HG03342 (cell line): ENCODE measurements around the gene ALG12.
"Not testable (repeated sequence)": the region's sequence is repeated elsewhere in the genome, so short reads cannot be mapped to it uniquely, and the experiment has no call there.

Experiments
- ATAC-seq: cut with Tn5 transposase; IDR thresholded peaks from one replicate; pipeline ENCODE4 v1.9.1; 2021; ENCODE audit warnings: mild to moderate bottlenecking, moderate library complexity; ENCODE audit not compliant: unreplicated experiment

The ALG12 gene

DNA sequence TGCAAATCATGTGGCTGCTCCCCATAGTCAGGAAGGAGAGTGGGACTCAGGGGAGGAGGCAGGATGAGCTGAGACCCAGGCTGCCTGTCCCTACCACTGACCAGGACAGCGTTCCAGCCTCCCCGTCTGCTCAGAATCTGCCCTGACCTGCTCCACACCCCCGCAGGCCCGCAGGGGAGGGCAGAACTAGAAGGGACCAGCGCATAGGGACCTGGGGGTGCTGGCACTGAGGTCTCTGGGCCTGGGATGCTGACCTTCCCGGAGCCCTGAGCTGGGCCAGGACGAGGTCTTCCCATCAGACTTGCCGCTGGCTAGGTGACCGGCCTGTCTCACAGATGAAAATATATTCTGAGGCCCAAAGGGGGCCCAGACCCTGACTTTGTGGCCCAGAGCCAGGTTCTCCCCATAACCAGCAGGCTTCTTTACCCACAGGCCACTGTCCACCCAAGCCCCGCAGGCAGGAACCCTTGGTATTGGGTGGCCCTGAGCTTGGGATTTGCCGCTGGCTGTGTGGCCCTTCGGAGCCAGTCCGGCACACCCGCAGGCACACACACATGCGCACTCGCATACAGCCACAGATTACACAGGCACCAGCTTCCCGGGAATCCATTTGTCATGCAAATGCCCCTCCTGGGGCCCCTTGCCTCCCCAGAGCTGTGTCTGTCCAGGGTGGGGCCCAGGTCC lies 28.5 kb upstream of the ALG12 start:
- no peak for ATAC-seq

DNA sequence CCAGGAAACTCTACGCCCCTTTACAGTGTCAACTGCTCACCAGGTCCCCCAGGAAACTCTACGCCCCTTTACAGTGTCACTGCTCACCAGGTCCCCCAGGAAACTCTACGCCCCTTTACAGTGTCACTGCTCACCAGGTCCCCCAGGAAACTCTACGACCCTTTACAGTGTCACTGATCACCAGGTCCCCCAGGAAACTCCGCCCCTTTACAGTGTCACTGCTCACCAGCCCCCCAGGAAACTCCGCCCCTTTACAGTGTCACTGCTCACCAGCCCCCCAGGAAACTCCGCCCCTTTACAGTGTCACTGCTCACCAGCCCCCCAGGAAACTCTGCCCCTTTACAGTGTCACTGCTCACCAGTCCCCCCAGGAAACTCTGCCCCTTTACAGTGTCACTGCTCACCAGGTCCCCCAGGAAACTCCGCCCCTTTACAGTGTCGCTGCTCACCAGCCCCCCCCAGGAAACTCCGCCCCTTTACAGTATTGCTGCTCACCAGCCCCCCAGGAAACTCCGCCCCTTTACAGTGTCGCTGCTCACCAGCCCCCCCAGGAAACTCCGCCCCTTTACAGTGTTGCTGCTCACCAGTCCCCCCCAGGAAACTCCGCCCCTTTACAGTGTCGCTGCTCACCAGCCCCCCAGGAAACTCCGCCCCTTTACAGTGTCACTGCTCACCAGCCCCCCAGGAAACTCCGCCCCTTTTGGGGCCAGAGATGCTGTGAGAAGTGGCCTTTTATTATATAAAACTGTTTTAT lies 27.0 kb upstream of the ALG12 start:
- ATAC-seq = not testable (repeated sequence)

DNA sequence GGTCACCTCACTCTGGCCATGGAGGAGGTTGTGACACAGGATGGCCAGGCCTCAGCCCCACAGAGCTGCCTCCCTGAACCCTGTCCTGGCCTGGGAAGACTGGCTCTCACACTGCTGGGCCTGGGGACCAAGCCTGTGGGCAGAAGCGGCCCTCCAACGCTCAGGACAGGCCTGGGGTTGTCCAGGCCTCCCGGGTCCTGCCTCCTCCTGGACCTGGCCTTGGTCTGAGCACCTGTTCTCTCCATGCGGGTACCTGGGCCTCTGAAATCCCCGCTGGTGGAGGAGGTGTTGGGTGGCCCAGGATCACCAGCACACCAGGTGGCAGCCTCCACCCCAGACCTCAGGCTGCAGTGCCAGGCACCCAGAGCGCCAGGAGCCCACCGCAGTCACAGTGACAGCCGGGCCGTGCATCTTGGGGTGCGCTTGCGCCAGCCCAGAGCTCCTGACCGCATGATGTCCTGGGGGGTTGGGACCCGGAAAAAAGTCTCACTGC lies 26.2 kb upstream of the ALG12 start:
- ATAC-seq = no peak

DNA sequence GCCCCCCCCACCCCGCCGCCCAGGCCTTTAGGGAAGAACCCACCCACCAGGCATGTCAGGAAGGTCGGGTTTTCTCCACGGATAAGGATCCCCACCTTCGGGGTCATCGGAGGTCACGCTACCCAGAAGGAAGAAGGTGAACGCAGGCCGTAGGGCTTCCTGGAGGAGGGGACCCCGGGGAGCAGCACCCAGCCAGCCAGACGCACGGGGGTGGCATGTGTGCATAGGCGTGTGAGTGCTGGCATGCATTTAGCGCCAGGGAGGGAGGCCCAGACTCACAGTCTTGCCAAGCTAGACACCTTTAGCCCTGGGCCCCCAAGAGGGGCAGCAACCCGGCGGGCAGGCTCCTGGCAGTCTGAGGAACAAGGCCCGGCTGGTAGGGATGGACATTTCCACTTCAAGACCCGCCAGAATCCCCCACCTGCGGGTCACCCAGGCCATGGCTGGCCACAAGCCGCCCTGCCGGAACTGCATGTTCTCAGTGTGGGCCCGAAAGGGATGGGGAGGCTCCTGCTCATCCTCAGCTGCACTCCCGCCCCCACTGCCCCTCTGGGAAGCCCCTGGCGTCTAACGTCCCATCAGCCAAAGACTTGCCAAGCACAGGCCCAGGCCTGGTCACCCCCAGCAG lies 25.6 kb upstream of the ALG12 start:
- ATAC-seq = no peak

DNA sequence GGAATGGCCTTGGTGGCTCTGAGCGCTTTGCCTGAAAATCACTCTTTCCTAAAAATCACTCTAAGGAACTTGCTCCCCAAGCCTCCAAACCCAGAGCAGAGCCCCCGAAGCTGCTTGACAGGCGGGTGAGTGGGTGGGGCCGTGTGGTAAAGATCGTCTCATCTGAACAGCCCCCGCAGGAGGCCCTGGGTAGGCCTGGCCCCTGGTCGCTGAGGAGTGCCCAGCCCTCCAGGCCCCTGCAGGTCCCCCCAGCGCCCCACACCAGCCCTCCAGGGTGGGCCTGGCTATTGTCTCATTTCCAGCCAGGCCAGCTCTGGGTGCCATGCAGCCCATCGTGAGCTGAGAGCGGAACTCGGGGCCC lies 25.1 kb upstream of the ALG12 start:
- ATAC-seq = no peak

DNA sequence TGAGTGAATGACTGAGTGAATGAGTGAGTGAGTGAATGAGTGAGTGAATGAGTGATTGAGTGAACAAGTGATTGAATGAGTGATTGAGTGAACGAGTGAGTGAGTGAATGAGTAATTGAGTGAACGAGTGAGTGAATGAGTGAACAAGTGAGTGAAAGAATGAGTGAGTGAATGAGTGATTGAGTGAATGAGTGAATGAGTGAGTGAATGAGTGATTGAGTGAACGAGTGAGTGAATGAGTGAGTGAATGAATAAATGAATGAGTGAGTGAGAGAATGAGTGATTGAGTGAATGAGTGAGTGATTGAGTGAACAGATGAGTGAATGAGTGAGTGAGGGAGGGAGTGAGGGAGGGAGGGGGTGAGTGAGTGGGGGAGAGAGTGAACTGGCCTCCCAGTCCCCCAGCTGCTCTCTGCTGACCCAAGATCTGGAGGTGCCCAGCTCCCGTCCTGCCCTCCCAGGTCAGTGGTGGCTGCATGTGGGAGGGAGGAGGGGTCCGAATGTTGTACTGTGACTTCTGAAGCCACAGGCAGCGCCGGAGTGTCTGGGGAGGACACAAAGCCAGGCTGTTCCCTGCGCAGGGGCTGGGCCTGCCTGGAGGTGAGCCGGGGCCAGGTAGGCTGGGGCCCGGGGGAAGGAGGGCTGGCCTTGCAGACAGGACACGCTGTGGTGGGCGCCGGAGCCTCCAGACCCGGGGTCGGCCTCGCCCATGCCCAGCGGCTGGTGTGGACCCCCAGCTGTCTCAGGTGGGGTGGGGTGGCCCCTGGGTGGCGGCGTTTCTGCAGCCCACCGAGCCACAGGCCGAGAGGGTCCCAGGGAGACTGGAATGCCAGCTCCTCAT lies 24.5 kb upstream of the ALG12 start:
- ATAC-seq = no peak

DNA sequence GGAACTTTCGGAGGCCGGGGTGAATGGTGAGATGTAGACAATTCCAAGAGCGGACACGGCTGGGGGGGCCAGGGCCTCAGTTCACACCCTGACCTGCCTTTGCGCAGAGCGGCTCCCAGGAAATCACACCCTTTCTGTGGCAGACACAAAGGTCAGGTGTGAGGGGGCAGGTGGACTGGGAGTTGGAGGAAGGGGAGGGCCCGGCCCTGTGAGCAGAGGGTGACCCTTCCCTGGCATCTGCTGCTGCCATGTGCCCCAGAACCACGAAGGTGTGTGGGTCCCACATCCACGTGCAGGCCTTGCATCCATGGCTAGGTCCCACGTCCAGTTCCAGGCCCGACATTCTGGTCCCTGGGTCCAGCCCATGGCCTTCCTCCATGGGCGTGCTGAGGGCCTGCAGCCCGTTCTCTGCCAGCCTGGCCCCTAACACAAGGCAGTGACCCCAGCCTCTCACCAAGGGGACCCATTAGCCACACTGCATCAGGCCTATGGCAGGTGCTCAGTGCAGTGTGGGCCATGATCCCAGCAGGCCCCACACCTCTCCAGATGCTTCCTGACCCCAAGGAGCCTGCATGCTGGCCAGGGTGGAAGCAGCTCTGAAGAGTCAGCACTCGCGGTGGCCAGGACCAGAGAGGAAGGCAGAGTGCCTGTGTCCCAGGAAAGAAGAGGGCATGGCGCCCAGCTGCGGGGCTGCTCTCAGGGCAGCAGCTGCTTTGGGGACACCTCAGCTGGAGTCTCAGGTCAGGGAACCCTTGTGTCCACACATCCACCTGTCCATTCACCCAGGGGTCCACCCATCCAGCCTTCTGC lies 23.5 kb upstream of the ALG12 start:
- ATAC-seq = no peak

DNA sequence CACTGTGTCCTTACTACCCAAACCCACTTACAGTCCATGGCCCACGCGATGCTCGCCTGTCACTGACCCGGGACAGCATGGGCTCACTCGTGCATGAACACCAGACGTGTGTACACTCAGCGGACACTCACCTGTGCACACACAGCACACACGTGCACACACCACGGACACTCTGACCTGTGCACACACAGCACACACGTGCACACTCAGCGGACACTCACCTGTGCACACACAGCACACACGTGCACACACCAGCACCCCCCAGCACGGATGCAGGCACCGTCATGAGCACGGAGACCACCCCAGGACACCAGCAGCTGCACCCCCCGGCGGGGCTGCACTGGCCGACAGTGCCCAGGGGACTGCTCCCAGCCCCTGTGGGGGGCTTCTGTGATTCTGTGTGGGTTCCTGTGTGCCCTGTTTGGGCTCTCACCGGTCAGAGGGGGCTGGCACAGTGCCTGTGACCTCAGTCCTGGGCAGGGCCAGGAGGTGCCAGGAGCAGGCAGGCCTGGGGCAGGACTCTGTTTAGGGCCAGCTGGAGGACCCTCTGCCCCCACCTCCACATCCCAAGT lies 20.4 kb upstream of the ALG12 start:
- ATAC-seq = no peak

DNA sequence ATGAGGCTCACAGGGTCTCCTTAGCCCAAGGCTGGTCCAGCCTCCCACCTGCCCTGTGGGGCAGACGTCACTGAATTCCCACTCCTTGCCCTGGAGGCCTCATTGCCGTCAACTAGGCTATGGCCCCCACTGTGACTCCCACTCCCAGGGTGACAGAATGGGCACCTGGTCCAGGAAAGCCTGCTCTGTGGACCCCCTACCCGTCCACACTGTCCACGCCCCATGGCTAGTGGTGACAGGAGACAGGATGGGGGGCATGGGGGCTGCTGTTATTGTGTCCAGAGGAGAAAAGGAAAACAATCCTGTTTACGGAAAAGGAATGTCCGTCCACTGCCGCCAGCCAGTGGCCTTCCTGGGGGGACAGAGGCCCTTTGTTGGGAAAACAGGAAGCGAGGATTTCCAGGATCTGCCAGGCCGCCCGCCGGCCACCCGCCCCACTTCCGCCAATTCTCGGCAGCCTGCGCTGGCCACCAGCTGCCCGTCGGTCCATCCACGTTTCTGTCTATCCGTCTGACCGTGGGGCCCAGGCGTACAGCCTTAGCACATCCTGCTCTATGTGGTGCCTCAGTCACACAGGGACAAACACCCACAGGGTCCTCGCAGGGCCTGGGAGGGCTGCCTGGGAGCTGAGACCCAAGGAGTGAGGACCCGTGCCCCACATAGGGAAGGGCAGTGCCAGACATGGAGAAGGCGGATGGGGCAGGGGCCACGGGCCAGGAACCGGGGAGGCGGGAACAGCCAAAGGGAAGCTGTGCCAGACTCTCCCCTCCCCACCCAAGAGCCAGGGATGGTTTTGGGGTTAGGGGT lies 19.7 kb upstream of the ALG12 start:
- no peak for ATAC-seq

DNA sequence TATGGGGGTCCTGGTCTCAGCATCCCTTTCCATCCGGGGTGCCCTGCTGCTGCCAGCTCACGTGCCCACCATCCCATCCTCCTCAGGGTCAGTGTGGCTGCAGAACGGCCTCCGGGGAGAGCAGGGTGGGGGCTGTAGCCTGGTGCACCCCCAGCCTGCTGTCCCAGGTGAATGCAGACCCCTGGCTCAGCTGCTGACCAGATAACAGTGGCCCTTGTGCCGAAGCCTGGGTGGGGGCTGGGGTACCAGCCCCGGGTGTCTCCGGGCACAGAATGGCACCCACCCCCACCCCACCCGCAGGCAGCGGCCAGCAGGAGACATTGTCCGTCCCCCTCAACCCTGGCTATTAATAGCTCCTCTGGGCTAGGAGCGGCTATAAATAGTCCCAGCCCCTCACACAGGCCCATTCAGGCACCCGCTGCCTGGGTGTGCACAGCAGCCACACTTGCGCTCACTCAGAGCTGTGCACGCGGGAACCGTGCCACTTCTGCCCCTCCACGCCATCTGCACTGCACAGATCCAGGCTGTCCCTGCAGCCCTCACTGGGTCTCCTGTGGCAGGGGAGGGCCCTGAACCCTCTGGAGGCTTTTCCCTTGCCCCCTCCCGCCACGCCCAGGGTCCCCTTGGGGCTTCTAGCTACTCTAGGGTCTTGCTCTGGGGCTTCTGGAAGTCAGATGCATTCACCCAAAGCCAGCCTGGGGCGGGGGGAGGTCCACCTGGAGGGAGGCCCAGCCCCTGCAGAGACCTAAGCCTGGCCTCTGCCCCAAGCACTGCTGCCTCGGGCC lies 18.9 kb upstream of the ALG12 start:
- ATAC-seq = no peak

DNA sequence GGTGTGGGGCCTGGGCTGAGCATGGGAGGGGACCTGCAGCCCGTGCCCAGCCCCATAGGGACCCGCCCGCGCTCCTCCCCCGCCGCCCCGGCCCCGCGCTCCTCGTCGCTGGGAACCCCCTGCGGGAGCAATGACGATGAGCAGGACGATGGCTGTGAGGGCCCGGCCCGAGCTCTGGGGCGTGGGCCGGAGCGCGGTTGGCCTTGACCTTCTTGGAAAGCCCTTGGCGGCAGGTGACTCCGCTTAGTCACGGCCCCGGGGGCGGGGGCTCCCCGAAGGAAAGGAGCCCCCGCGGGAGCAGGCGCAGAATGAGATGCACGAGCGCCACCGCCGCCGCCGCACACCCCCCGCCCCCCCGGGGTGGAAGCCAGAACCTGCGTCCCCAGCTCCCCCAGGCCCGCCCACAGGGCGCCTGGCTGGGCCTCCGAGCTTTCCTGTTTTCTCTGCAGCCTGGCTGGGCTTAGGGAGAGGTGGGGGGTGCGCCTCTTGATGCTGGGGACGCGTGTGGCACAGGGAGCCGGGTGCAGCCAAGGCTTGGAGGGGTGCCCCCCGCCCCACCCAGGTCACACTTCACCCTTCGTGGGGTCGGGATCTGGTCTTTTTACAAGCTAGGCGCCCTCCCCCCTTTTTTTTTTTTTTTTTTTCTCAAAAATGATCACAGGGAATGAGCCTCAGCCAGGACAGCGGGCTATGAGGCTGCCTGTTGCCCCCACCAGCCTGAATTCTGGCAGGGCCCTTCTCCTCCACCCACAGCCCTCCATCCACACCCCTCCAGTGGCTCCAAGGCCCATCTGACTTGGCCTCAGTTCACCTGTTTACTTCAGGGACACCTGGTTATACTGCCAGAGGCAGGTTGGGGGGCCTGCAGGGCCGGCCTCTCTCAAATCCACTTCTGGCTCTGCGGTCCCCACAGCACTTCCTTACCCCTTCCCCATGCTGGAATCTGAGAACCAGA lies 18.1 kb upstream of the ALG12 start:
- peak; percentile 62 for ATAC-seq

DNA sequence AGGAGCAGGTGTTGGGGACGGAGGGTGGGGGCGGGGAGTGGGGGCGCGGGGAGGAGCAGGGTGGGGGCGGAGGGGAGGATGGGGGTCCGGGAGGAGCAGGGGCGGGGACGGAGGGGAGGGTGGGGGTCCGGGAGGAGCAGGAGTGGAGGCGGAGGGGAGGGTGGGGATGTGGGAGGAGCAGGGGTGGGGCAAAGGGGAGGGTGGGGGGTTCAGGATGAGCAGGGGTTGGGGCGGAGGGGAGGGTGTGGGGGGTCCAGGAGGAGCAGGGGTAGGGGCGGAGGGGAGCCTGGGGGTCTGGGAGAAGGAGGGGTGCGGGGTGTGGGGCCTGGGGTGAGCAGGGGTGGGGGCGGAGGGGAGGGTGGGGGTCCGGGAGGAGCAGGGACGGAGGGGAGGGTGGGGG lies 17.3 kb upstream of the ALG12 start:
- no peak for ATAC-seq

DNA sequence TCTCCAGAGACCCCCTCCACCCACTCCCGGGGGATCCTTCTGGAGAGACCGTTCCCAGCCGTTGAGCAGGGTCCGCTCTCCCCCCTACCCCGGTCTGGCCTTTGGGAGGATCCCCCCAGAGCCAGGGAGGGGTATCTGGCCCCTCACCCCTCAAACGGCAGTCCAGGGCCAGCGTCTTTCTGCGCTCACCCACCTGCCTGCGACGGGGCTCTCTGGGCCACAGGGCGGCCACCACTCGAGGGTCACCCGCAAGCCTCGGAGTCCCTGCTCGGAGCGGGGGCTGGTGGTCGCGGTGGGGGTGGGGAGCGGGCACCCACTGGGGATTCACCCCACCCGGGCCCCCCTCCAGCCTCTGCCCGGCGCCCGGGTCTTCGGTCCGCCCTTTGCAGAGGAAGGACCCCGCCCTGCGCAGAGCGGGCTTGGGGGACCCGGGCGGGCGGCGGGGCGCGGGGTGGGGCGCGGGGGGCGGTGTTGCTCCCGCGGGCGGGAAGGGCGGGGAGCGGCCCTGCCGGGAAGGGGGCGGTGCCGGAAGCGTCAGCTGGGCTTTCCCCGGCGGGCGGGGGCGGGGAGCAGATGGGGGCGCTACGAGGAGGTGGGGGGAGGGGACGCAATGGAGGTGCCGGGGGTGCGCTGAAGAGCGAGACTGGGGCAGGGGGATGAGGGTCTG lies 16.8 kb upstream of the ALG12 start:
- no peak for ATAC-seq

DNA sequence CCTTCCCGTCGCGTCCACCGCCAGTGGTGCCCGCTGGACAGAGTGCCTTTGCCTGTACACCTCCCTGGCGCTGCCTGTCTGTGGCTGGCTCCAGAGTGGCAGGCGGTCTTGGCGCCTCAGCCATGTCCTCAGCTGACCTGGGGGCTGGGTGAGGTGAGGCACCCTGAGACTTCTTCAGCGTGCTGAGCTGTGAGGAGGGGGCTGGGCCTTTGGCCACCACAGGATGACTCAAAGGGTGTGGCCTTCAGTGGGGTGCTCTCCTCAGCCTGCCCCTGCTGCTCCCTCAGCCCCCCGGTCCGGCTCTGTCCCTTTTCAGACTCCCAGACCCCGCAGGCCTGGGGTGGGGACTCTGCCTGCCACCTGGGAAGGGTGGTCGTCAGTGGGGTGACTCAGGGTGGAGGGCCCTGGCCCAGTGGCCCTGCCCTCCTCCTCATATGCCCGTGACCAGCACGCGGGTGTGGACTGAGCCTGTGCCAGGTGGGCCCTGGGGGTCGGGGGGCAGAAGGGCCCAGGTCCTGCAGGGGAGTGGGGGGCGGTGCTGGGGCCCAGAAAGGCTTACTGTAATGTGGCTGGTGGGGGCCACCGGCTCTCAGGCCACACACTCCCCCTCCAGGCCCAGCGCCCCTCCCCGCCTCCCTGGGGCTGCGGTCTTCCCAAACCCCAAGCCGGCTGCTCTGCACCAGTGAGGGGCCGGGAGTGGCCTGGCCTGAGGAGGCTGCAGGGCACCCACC lies 16.1 kb upstream of the ALG12 start:
- no peak for ATAC-seq

DNA sequence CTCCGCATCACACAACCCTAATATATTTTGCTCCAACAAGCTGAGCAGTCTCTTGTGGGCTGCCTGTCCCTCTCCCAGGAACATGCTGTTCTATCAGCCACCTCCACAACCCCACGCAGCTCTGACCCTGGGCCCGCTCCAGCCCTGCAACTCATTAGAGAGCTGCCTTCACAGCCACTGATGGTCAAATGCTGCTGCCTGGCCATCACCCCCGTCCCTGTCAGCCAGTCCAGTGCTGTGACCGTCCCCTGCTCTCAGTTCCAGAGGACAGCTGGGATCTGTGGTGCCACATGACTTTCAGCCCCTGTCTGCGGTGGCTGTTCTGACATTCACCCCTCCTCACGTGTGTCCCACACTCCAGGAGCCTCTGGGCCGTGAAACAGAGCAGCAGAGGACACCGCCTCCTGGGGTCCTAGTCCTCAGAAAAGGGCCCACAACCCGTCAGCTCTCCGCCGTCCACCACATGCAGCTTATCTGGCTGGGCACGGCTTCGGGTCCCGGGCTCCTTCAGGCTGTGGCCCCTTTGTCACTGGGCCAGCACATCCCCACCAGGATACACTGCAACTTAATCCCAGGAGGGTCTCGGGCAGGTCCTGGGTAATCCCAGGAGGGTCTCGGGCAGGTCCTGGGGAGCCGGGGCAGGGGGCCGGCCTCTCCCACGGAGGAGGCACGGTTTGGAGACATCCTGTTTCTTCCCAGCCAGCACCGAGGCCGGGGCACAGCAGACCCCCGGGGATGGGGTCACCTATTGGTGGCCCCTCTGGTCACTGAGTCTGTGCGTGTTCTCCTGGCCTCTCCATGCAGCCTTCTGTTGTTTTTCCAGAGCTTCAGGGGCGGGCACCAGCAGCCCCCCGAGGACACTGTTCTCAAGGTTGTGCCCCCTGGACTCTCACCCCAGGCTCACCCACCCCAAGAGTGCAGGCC lies 15.3 kb upstream of the ALG12 start:
- no peak for ATAC-seq
